GM12878 (cell line): ENCODE data around the gene DAD1. TPM values are rescaled to one million over a fixed set of nuclear protein-coding genes. Genes with fewer than 3 reads are reported as not detected.
A peak's percentile ranks its signal among the peaks of the same experiment; 100 is the strongest.

Experiments
- ATAC-seq: fragments of 200-7000 bp; cut with Tn5 transposase; 3 replicates; pipeline ENCODE4 v1.9.1; 2020; ENCODE audit warnings: mild to moderate bottlenecking, moderate library complexity
- BruUV-seq: library from RNA; stranded (reverse); fragments of 400-500 nt; replicated peaks from 2 replicates; lab custom pipeline; 2021; lab: Mats Ljungman, UMichigan
- CTCF ChIA-PET: fragments of 300-600 bp; sonication (Branson Sonifier 250); formaldehyde crosslinking; extraction: SDS; loops from one replicate; lab custom pipeline; 2021; ENCODE audit warnings: inconsistent platforms; lab: Yijun Ruan, JAX
- POLR2A ChIA-PET: fragments of 350-600 bp; formaldehyde crosslinking; extraction: SDS; loops from one replicate; lab custom pipeline; 2021; ENCODE audit warnings: inconsistent platforms; lab: Charles Lee
- RAD21 ChIA-PET: fragments of 300-600 bp; sonication (Branson Sonifier 250); formaldehyde crosslinking; loops from one replicate; lab custom pipeline; 2023; ENCODE audit warnings: antibody characterized with exemption; ENCODE audit not compliant: unreplicated experiment; lab: Charles Lee
- SMC1A ChIA-PET: fragments of 300-600 bp; sonication (Branson Sonifier 250); formaldehyde crosslinking; loops from one replicate; lab custom pipeline; 2023; ENCODE audit not compliant: unreplicated experiment, uncharacterized antibody; lab: Charles Lee
- DNase-seq: peaks from one replicate; pipeline ENCODE4 v3.0.0-alpha.2; 2011; ENCODE audit warnings: low read depth, low spot score
- FAIRE-seq: peaks from 3 replicates; lab custom pipeline; 2011; peaks lifted over from hg19 to GRCh38; lab: Jason Lieb, UNC
- H2AFZ ChIP-seq: 2 replicates; pipeline ENCODE4 v1.6.0; 2011; ENCODE audit warnings: low read depth, low read length, control low read depth; ENCODE audit not compliant: control insufficient read depth
- H3K27ac ChIP-seq: 2 replicates; pipeline ENCODE4 v1.5.1; 2011; ENCODE audit warnings: control low read depth; ENCODE audit not compliant: control insufficient read depth, insufficient read depth
- H3K27me3 ChIP-seq, 2 experiments: replicated peaks in 1 of 2; 2 replicates each; pipeline versions ENCODE4 v1.6.0 to v1.6.1; 2011; ENCODE audit warnings: low read length in 1 of 2; ENCODE audit not compliant: control insufficient read depth in 2 of 2, insufficient read depth in 2 of 2
- H3K36me3 ChIP-seq, 2 experiments: 2 replicates each; pipeline ENCODE4 v1.5.1; 2011; ENCODE audit warnings: low read length in 1 of 2; ENCODE audit not compliant: control insufficient read depth in 2 of 2, insufficient read depth in 2 of 2
- H3K4me1 ChIP-seq: 2 replicates; pipeline ENCODE4 v1.6.1; 2011; ENCODE audit warnings: mild to moderate bottlenecking, low read length, moderate library complexity, mixed read lengths; ENCODE audit not compliant: control insufficient read depth, insufficient read depth
- H3K4me2 ChIP-seq: 2 replicates; pipeline ENCODE4 v1.6.0; 2011; ENCODE audit warnings: control low read depth; ENCODE audit not compliant: control insufficient read depth, insufficient read depth
- H3K4me3 ChIP-seq: fragments of 200-600 bp; sonication (generic); 2 replicates; pipeline ENCODE4 v1.5.1; 2016
- H3K79me2 ChIP-seq: 2 replicates; pipeline ENCODE4 v1.6.0; 2011; ENCODE audit warnings: low read length; ENCODE audit not compliant: control insufficient read depth, insufficient read depth
- H3K9ac ChIP-seq: 2 replicates; pipeline ENCODE4 v1.8.0; 2011; ENCODE audit warnings: low read length, control low read depth, mixed read lengths; ENCODE audit not compliant: control insufficient read depth, insufficient read depth
- H3K9me3 ChIP-seq: replicated peaks from 3 replicates; pipeline ENCODE4 v1.5.1; 2011; ENCODE audit warnings: mild to moderate bottlenecking, low read length; ENCODE audit not compliant: control insufficient read depth, insufficient read depth
- H4K20me1 ChIP-seq: 2 replicates; pipeline ENCODE4 v1.6.0; 2011; ENCODE audit not compliant: control insufficient read depth, insufficient read depth
- GATAD2B ChIP-seq: fragments of 450-650 bp; conservative IDR thresholded peaks from 2 replicates; pipeline ENCODE4 v1.6.1; 2017; ENCODE audit warnings: low read depth, mild to moderate bottlenecking, moderate library complexity
- KDM1A ChIP-seq: fragments of 200-600 bp; sonication (generic); IDR thresholded peaks from 2 replicates; pipeline ENCODE4 v1.6.1; 2016; ENCODE audit warnings: borderline replicate concordance
- MTA2 ChIP-seq: fragments of 450-650 bp; IDR thresholded peaks from 2 replicates; pipeline ENCODE4 v1.6.1; 2016; ENCODE audit warnings: low read depth, mild to moderate bottlenecking, moderate library complexity
- MYC ChIP-seq: IDR thresholded peaks from 2 replicates; pipeline ENCODE4 v1.6.1; 2011; ENCODE audit warnings: mild to moderate bottlenecking, low read length, moderate library complexity, inconsistent platforms; ENCODE audit not compliant: insufficient read depth, insufficient replicate concordance, insufficient read length, severe bottlenecking
- POLR2A ChIP-seq: IDR thresholded peaks from 2 replicates; pipeline ENCODE4 v1.6.1; 2011; ENCODE audit warnings: low read depth, mild to moderate bottlenecking, low read length
- SREBF1 ChIP-seq: IDR thresholded peaks from 2 replicates; pipeline ENCODE4 v1.6.1; 2012; ENCODE audit warnings: mild to moderate bottlenecking, low read length
- TAF1 ChIP-seq: IDR thresholded peaks from 2 replicates; pipeline ENCODE4 v1.6.1; 2011; ENCODE audit warnings: mild to moderate bottlenecking, low read depth, low read length, borderline replicate concordance
- TARDBP ChIP-seq: IDR thresholded peaks from 2 replicates; pipeline ENCODE4 v1.6.1; 2016; ENCODE audit warnings: borderline replicate concordance
- YY1 ChIP-seq: IDR thresholded peaks from 2 replicates; pipeline ENCODE4 v1.6.1; 2011; ENCODE audit warnings: low read depth, mild to moderate bottlenecking, low read length
- ZNF217 ChIP-seq: fragments of 450-650 bp; IDR thresholded peaks from 2 replicates; pipeline ENCODE4 v1.6.1; 2017; ENCODE audit warnings: antibody characterized with exemption, mild to moderate bottlenecking
- ZNF24 ChIP-seq: fragments of 450-650 bp; IDR thresholded peaks from 2 replicates; pipeline ENCODE4 v1.6.1; 2017; ENCODE audit warnings: antibody characterized with exemption, mild to moderate bottlenecking
- ZNF274 ChIP-seq: IDR thresholded peaks from one replicate; pipeline ENCODE4 v1.8.0; 2011; ENCODE audit not compliant: insufficient read length, insufficient read depth
- ZNF384 ChIP-seq: IDR thresholded peaks from 2 replicates; pipeline ENCODE4 v1.6.1; 2012; ENCODE audit warnings: low read depth, mild to moderate bottlenecking, low read length, improper control_type of control experiment, borderline replicate concordance
- WGBS: methylation state at CpG from one replicate; pipeline ENCODE4 v1.1.6; 2016; ENCODE audit warnings: low lambda C conversion rate; ENCODE audit not compliant: insufficient replicate concordance, insufficient coverage; ENCODE audit errors: missing lambda C conversion rate; 5-methylcytosine and 5-hydroxymethylcytosine counted together
- in situ Hi-C: fragments of 300-500 bp; cut with MboI; formaldehyde crosslinking; loops from 9 replicates; pipeline ENCODE4 v1.14.3; 2018; ENCODE audit warnings: mixed read lengths
- intact Hi-C: fragments of 100-400 bp; cut with micrococcal nuclease; formaldehyde crosslinking; loops from one replicate; pipeline ENCODE4 v1.14.2; 2022; ENCODE audit not compliant: unreplicated experiment
- polyA plus RNA-seq, 11 experiments: library from polyadenylated mRNA; depleted of rRNA in 4 of 11; unstranded in 6 of 11; stranded (reverse) in 5 of 11; fragments of >200 nt; fragmentation: Nextera tagmentation in 4 of 11; fragmentation: Illumina TruSeq in 1 of 11; extraction: Ambion mirVana in 4 of 11; extraction: Trizol in 1 of 11; gene quantifications; 1 replicate in 1 of 11; 2 replicates in 10 of 11; pipeline versions ENCODE4 v1.2.1 to v1.2.3, GENCODE V29; 2011 to 2016; ENCODE audit warnings: inconsistent platforms in 2 of 11, missing spikeins in 2 of 11, low read depth in 1 of 11
- total RNA-seq, 4 experiments: library from RNA; depleted of rRNA in 3 of 4; stranded (reverse); fragments of >200 nt in 3 of 4; fragmentation: Illumina TruSeq in 1 of 4; extraction: Trizol in 1 of 4; gene quantifications; 2 replicates each; pipeline versions ENCODE4 v1.2.1 to v1.2.3, GENCODE V29; 2013 to 2021
- TF ChIP-seq, protein P1 (sequence below): IDR thresholded peaks from 2 replicates; pipeline ENCODE4 v1.6.1; 2012; ENCODE audit warnings: low read depth, low read length, improper control_type of control experiment
- TF ChIP-seq, protein P2 (sequence below): IDR thresholded peaks from 2 replicates; pipeline ENCODE4 v1.6.1; 2011; ENCODE audit warnings: borderline replicate concordance, low read depth, mild to moderate bottlenecking, moderate library complexity, mixed read lengths, low read length; ENCODE audit not compliant: insufficient read depth; ENCODE audit errors: extremely low read length
- TF ChIP-seq, protein P3 (sequence below): fragments of 450-650 bp; IDR thresholded peaks from 2 replicates; pipeline ENCODE4 v1.6.1; 2017; ENCODE audit warnings: mild to moderate bottlenecking, moderate library complexity

Gene DAD1
- total and polyA plus RNA-seq, 10 of the 15 experiments (the other 5 are each of a cell fraction or from before 2014, with no cell fraction given): 161 to 920 (median 319) TPM

DNA sequence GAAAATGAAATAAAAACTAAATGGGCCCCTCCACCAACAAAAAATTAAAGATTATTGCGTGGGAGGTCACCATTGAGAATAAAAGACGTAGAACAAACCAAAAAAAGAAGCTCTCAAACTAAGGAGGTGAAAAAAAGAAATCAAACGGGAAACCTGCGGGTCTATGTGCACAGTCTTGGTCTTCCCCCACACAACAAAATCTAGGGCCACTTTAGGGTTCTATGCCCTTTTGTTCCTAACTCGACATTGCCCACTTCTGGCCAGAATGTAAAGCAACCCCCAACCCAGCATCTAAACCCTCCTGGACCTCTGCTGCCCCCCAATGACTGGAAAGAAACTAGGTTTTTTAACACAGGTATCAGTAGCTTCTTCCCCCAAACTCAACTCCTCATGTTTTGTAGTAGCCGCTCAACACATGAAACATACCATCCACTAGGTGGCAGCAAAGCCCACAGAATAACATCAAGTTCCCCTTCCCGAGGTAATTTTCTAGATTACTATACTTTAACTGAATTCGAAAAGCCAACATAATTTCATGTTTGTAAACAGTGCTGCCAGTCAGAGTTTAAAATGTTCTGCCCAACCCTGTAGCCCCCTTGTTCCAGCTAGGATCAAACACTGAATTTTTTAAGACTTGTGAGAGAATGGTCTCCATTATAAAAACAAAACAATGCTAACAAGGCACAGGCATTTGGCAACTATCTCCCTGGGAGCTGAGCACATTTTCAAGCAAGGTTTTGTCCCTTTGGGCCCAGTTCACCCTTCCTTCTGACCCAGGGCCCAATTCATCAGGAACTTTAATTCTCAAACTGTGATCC lies 18.7 kb downstream of the DAD1 start:
- Histone ChIP-seq H3K4me2 (peak overlapping the region; percentile 67), H3K9me3 (no peaks in the 10 kb centered on the region), H3K4me3 (peak overlapping the region; percentile 30), H4K20me1 (no peaks in the 10 kb centered on the region), H3K79me2 (peaks cover 33% of the 10 kb centered on the region), H3K9ac (peak overlapping the region; percentile 65), H3K27me3 (no peaks in the 10 kb centered on the region), H3K27ac (peak overlapping the region; percentile 97), H3K4me1 (peaks cover 43% of the 10 kb centered on the region), H2AFZ (no peak overlapping the region; the same call in 1 of the 2 replicates), H3K36me3 (peaks cover 0 to 6% of the 10 kb centered on the region in 2 experiments; a peak in 2 of 4 replicates)
- peak; percentile 99 for DNase-seq
- 1% methylated on average over 8 of the region's 8 CpGs for WGBS
- CTCF ChIA-PET: interaction anchor here (0.6 to 12.5 kb wide), 106 partner anchors 10 to 486 kb away, joined by 3 to 236 read pairs (median 6); partner anchors contain the start of genes ABHD4, AJUBA, DAD1 and LRP10
- in situ Hi-C loops: loop anchor here (5.0 kb wide), 4 partner anchors 82 to 412 kb away; partner anchors contain the start of gene AJUBA
- SMC1A ChIA-PET: interaction anchor here (0.6 to 6.6 kb wide), 95 partner anchors 8 to 416 kb away, joined by 3 to 134 read pairs (median 5); partner anchors contain the start of genes DAD1, OR6J1, OXA1L and SLC7A7
- RAD21 ChIA-PET: interaction anchor here (0.6 to 11.3 kb wide), 91 partner anchors 8 to 424 kb away, joined by 3 to 190 read pairs (median 6); partner anchors contain the start of genes ABHD4, DAD1, LRP10 and OR6J1
- peak; percentile 72 for ATAC-seq
- no TSS peak for BruUV-seq
- intact Hi-C loops: loop anchor here (1.0 to 5.0 kb wide), 12 partner anchors 13 to 487 kb away; partner anchors contain the start of genes CDH24, OR6J1 and OXA1L
- peak; percentile 89 for FAIRE-seq
- POLR2A ChIA-PET: interaction anchor here (0.5 to 5.3 kb wide), 28 partner anchors 12 to 262 kb away, joined by 3 to 74 read pairs (median 4); partner anchors contain the start of gene DAD1
- peak; percentile 69; the same call in 1 of the 2 replicates for TF ChIP-seq TARDBP
- peak; percentile 70; the same call in 1 of the 2 replicates for TF ChIP-seq MTA2
- TF ChIP-seq ZNF24: peak; percentile 88
- TF ChIP-seq GATAD2B: 0 out of 2 replicates have a peak, but pooled peaks have one; percentile 34
- TF ChIP-seq YY1: peak; percentile 92
- TF ChIP-seq ZNF217: 0 out of 2 replicates have a peak, but pooled peaks have one; percentile 36
- TF ChIP-seq, protein P1, sequence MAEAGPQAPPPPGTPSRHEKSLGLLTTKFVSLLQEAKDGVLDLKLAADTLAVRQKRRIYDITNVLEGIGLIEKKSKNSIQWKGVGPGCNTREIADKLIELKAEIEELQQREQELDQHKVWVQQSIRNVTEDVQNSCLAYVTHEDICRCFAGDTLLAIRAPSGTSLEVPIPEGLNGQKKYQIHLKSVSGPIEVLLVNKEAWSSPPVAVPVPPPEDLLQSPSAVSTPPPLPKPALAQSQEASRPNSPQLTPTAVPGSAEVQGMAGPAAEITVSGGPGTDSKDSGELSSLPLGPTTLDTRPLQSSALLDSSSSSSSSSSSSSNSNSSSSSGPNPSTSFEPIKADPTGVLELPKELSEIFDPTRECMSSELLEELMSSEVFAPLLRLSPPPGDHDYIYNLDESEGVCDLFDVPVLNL: no peak
- no peak for TF ChIP-seq SREBF1
- no peak for TF ChIP-seq KDM1A
- TF ChIP-seq TAF1: peak; percentile 74
- TF ChIP-seq POLR2A: no peak
- TF ChIP-seq, protein P2, sequence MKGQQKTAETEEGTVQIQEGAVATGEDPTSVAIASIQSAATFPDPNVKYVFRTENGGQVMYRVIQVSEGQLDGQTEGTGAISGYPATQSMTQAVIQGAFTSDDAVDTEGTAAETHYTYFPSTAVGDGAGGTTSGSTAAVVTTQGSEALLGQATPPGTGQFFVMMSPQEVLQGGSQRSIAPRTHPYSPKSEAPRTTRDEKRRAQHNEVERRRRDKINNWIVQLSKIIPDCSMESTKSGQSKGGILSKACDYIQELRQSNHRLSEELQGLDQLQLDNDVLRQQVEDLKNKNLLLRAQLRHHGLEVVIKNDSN: no peak
- TF ChIP-seq MYC: no peak
- TF ChIP-seq, protein P3, sequence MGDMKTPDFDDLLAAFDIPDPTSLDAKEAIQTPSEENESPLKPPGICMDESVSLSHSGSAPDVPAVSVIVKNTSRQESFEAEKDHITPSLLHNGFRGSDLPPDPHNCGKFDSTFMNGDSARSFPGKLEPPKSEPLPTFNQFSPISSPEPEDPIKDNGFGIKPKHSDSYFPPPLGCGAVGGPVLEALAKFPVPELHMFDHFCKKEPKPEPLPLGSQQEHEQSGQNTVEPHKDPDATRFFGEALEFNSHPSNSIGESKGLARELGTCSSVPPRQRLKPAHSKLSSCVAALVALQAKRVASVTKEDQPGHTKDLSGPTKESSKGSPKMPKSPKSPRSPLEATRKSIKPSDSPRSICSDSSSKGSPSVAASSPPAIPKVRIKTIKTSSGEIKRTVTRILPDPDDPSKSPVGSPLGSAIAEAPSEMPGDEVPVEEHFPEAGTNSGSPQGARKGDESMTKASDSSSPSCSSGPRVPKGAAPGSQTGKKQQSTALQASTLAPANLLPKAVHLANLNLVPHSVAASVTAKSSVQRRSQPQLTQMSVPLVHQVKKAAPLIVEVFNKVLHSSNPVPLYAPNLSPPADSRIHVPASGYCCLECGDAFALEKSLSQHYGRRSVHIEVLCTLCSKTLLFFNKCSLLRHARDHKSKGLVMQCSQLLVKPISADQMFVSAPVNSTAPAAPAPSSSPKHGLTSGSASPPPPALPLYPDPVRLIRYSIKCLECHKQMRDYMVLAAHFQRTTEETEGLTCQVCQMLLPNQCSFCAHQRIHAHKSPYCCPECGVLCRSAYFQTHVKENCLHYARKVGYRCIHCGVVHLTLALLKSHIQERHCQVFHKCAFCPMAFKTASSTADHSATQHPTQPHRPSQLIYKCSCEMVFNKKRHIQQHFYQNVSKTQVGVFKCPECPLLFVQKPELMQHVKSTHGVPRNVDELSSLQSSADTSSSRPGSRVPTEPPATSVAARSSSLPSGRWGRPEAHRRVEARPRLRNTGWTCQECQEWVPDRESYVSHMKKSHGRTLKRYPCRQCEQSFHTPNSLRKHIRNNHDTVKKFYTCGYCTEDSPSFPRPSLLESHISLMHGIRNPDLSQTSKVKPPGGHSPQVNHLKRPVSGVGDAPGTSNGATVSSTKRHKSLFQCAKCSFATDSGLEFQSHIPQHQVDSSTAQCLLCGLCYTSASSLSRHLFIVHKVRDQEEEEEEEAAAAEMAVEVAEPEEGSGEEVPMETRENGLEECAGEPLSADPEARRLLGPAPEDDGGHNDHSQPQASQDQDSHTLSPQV: peak; percentile 98
- TF ChIP-seq ZNF274: no peak
- TF ChIP-seq ZNF384: peak; percentile 70; the same call in 1 of the 2 replicates
